K562 (cell line): ENCODE data around the gene H2AZ2. TPM values are rescaled to one million over a fixed set of nuclear protein-coding genes. Genes with fewer than 3 reads are reported as not detected.

Experiments used
- ATAC-seq: fragments of 200-7000 bp; cut with Tn5 transposase; 3 replicates; pipeline ENCODE4 v1.9.1; 2020; ENCODE audit warnings: moderate library complexity
- BruUV-seq: library from RNA; stranded (reverse); fragments of 400-500 nt; replicated peaks from 2 replicates; lab custom pipeline; 2021; lab: Mats Ljungman, UMichigan
- CTCF ChIA-PET: fragments of 300-600 bp; formaldehyde crosslinking; extraction: SDS; loops from one replicate; lab custom pipeline; 2021; ENCODE audit warnings: low intra/inter-chr PET ratio; lab: Yijun Ruan, JAX
- POLR2A ChIA-PET: fragments of 300-600, 350-650 bp; sonication (Branson Sonifier 250); formaldehyde crosslinking; extraction: SDS; loops from one replicate; lab custom pipeline; 2021; ENCODE audit warnings: antibody characterized with exemption, inconsistent platforms; lab: Yijun Ruan, JAX
- DNase-seq, 4 experiments: peaks; one replicate each; pipeline versions ENCODE4 v3.0.0 to v3.0.0-alpha.2; 2011 to 2018; ENCODE audit warnings: low spot score in 3 of 4, mixed read lengths in 3 of 4; ENCODE audit errors: extremely low read depth in 1 of 4
- FAIRE-seq: peaks from 2 replicates; lab custom pipeline; 2011; peaks lifted over from hg19 to GRCh38; lab: Jason Lieb, UNC
- H2AFZ ChIP-seq: 2 replicates; pipeline ENCODE4 v1.6.0; 2011; ENCODE audit warnings: low read depth, low read length, control low read depth, inconsistent platforms
- H3K27ac ChIP-seq: fragments of 200-600 bp; 3 replicates; pipeline ENCODE4 v1.8.0; 2011; ENCODE audit warnings: low read depth, mild to moderate bottlenecking, control low read depth, inconsistent platforms, low read length, moderate library complexity, mixed read lengths; ENCODE audit errors: extremely low read depth
- H3K27me3 ChIP-seq, 2 experiments: fragments of 300-600 bp in 1 of 2; 2 replicates in 1 of 2; 3 replicates in 1 of 2; pipeline versions ENCODE4 v1.6.0 to v1.8.0; 2011; ENCODE audit warnings: inconsistent platforms in 2 of 2, low read length in 2 of 2, mild to moderate bottlenecking in 1 of 2, mixed read lengths in 1 of 2, moderate library complexity in 1 of 2; ENCODE audit not compliant: control insufficient read depth in 2 of 2, insufficient read depth in 2 of 2
- H3K36me3 ChIP-seq: fragments of 300-600 bp; 3 replicates; pipeline ENCODE4 v1.8.0; 2011; ENCODE audit warnings: mild to moderate bottlenecking, low read length, inconsistent platforms; ENCODE audit not compliant: control insufficient read depth, insufficient read depth
- H3K4me1 ChIP-seq, 2 experiments: fragments of 200-600 bp in 1 of 2; replicated peaks in 1 of 2; 2 replicates in 1 of 2; 3 replicates in 1 of 2; pipeline versions ENCODE4 v1.5.1 to v1.8.0; 2011; ENCODE audit warnings: inconsistent platforms in 2 of 2, low read length in 2 of 2, mild to moderate bottlenecking in 1 of 2, mixed read lengths in 1 of 2, moderate library complexity in 1 of 2; ENCODE audit not compliant: control insufficient read depth in 2 of 2, insufficient read depth in 2 of 2
- H3K4me2 ChIP-seq: 2 replicates; pipeline ENCODE4 v1.6.1; 2011; ENCODE audit warnings: low read length, control low read depth, inconsistent platforms, mixed read lengths; ENCODE audit not compliant: insufficient read depth
- H3K4me3 ChIP-seq: fragments of 200-600 bp; sonication (generic), shearing (Covaris generic); 2 replicates; pipeline ENCODE4 v1.5.1; 2016; ENCODE audit warnings: control low read depth, inconsistent platforms
- H3K79me2 ChIP-seq: fragments of 200-600 bp; 3 replicates; pipeline ENCODE4 v1.8.0; 2011; ENCODE audit warnings: low read length, inconsistent platforms; ENCODE audit not compliant: control insufficient read depth, insufficient read depth
- H3K9ac ChIP-seq, 2 experiments: 2 replicates each; pipeline versions ENCODE4 v1.6.0 to v1.6.1; 2011; ENCODE audit warnings: low read depth in 2 of 2, low read length in 2 of 2, control low read depth in 1 of 2, inconsistent platforms in 1 of 2, mild to moderate bottlenecking in 1 of 2, mixed read lengths in 1 of 2; ENCODE audit not compliant: insufficient read depth in 1 of 2
- H3K9me1 ChIP-seq: one replicate; pipeline ENCODE4 v1.6.0; 2011; ENCODE audit warnings: inconsistent platforms, mild to moderate bottlenecking, low read length, moderate library complexity; ENCODE audit not compliant: control insufficient read depth, insufficient read depth
- H3K9me3 ChIP-seq: replicated peaks from 2 replicates; pipeline ENCODE4 v1.5.1; 2011; ENCODE audit warnings: low read depth, low read length, inconsistent platforms; ENCODE audit not compliant: control insufficient read depth, insufficient read depth
- H4K20me1 ChIP-seq: replicated peaks from 2 replicates; pipeline ENCODE4 v1.6.1; 2011; ENCODE audit warnings: low read length, inconsistent platforms, mixed read lengths; ENCODE audit not compliant: control insufficient read depth, insufficient read depth
- ARNT ChIP-seq, 2 experiments: fragments of 450-650 bp; IDR thresholded peaks; 2 replicates each; pipeline ENCODE4 v1.6.1; 2016; ENCODE audit warnings: mild to moderate bottlenecking in 1 of 2
- BRD9 ChIP-seq: fragments of 450-650 bp; IDR thresholded peaks from 2 replicates; pipeline ENCODE4 v1.6.1; 2018; ENCODE audit warnings: low read depth; ENCODE audit not compliant: partially characterized antibody
- CEBPB ChIP-seq: fragments of 450-650 bp; IDR thresholded peaks from 2 replicates; pipeline ENCODE4 v1.6.1; 2016; ENCODE audit warnings: missing genetic modification characterization, missing compliant biosample characterization
- DACH1 ChIP-seq: fragments of 450-650 bp; IDR thresholded peaks from 2 replicates; pipeline ENCODE4 v1.6.1; 2018; ENCODE audit not compliant: partially characterized antibody
- IFI16 ChIP-seq: fragments of 250-450 bp; sonication (Bioruptor Pico); IDR thresholded peaks from 2 replicates; pipeline ENCODE4 v2.1.2; 2022; ENCODE audit warnings: mild to moderate bottlenecking, inconsistent platforms
- LEF1 ChIP-seq: fragments of 450-650 bp; IDR thresholded peaks from 2 replicates; pipeline ENCODE4 v1.6.1; 2016; ENCODE audit warnings: mild to moderate bottlenecking
- MAFK ChIP-seq: IDR thresholded peaks from 2 replicates; pipeline ENCODE4 v1.6.1; 2011; ENCODE audit warnings: low read length, improper control_type of control experiment
- RBM17 ChIP-seq: fragments of 200-400 bp; formaldehyde crosslinking; IDR thresholded peaks from 2 replicates; pipeline ENCODE4 v1.6.1; 2017; ENCODE audit warnings: low read depth, mild to moderate bottlenecking, low read length, borderline replicate concordance
- TOE1 ChIP-seq, 2 experiments: fragments of 450-650 bp in 1 of 2; sonication (generic) in 1 of 2; formaldehyde crosslinking in 1 of 2; IDR thresholded peaks; 2 replicates each; pipeline versions ENCODE4 v1.7.1 to v1.8.0; 2016 to 2022; ENCODE audit warnings: borderline replicate concordance in 2 of 2, mild to moderate bottlenecking in 2 of 2, antibody characterized with exemption in 1 of 2, inconsistent platforms in 1 of 2, low read depth in 1 of 2, missing genetic modification reagents in 1 of 2, moderate library complexity in 1 of 2
- ZBTB17 ChIP-seq: fragments of 450-650 bp; formaldehyde crosslinking; IDR thresholded peaks from 2 replicates; pipeline ENCODE4 v1.4.0; 2020; ENCODE audit warnings: mild to moderate bottlenecking
- ZC3H4 ChIP-seq: sonication (generic); formaldehyde crosslinking; IDR thresholded peaks from 2 replicates; pipeline ENCODE4 v1.9.0; 2021; ENCODE audit warnings: missing genetic modification reagents, borderline replicate concordance
- ZFP30 ChIP-seq: fragments of 250-450 bp; sonication (Bioruptor Pico); IDR thresholded peaks from 2 replicates; pipeline ENCODE4 v1.8.0; 2022; ENCODE audit warnings: moderate library complexity, mild to moderate bottlenecking, inconsistent platforms, borderline replicate concordance
- ZFP36 ChIP-seq: fragments of 150-350 bp; IDR thresholded peaks from 2 replicates; pipeline ENCODE4 v1.6.1; 2018; ENCODE audit warnings: low read length, low read depth; ENCODE audit not compliant: partially characterized antibody
- WGBS: fragments of 100-300 bp; shearing (Covaris generic); methylation state at CpG from one replicate; pipeline ENCODE4 v1.1.6; 2016; ENCODE audit warnings: low coverage, mixed read lengths; ENCODE audit not compliant: insufficient coverage; ENCODE audit errors: missing lambda C conversion rate; 5-methylcytosine and 5-hydroxymethylcytosine counted together
- in situ Hi-C: fragments of 300-500 bp; cut with MboI; formaldehyde crosslinking; loops from 4 replicates; pipeline ENCODE4 v1.15.0; 2018; ENCODE audit warnings: inconsistent platforms, mixed read lengths
- intact Hi-C: fragments of 100-400 bp; cut with micrococcal nuclease; formaldehyde crosslinking; loops from 2 replicates; pipeline ENCODE4 v1.14.2; 2022
- polyA plus RNA-seq, 8 experiments: library from polyadenylated mRNA; depleted of rRNA in 4 of 8; stranded (reverse) in 5 of 8; unstranded in 3 of 8; fragments of >200 nt; fragmentation: Nextera tagmentation in 2 of 8; fragmentation: Illumina TruSeq in 1 of 8; extraction: Ambion mirVana in 2 of 8; extraction: Trizol in 1 of 8; gene quantifications; 2 replicates each; pipeline versions ENCODE4 v1.2.1 to v1.2.3, GENCODE V29; 2011 to 2014; ENCODE audit warnings: inconsistent platforms in 1 of 8, missing spikeins in 1 of 8
- total RNA-seq, 7 experiments: library from RNA; depleted of rRNA in 6 of 7; stranded (reverse); fragments of >200 nt in 6 of 7; fragmentation: Illumina TruSeq in 2 of 7; extraction: Trizol in 2 of 7; gene quantifications; 2 replicates each; pipeline versions ENCODE4 v1.2.1 to v1.2.3, GENCODE V29; 2011 to 2021; ENCODE audit warnings: low replicate concordance in 1 of 7
- TF ChIP-seq, protein P1 (sequence below): sonication (generic); formaldehyde crosslinking; IDR thresholded peaks from 2 replicates; pipeline ENCODE4 v1.9.0; 2022; ENCODE audit warnings: mild to moderate bottlenecking, missing genetic modification reagents
- TF ChIP-seq, protein P2 (sequence below): fragments of 250-450 bp; sonication (Bioruptor Pico); IDR thresholded peaks from 2 replicates; pipeline ENCODE4 v1.5.0; 2021; ENCODE audit warnings: mild to moderate bottlenecking, moderate library complexity
- TF ChIP-seq, protein P3 (sequence below): IDR thresholded peaks from 2 replicates; pipeline ENCODE4 v1.6.1; 2014; ENCODE audit warnings: antibody characterized with exemption

H2AZ2 gene
- total and polyA plus RNA-seq, 9 of the 15 experiments (the other 6 are each of a cell fraction or from before 2014, with no cell fraction given), result 105 to 382 (median 286) TPM

GRCh38 chr7:44814919-44815318 lies 33.0 kb downstream of the H2AZ2 start (continued):
- TF ChIP-seq, protein P1, sequence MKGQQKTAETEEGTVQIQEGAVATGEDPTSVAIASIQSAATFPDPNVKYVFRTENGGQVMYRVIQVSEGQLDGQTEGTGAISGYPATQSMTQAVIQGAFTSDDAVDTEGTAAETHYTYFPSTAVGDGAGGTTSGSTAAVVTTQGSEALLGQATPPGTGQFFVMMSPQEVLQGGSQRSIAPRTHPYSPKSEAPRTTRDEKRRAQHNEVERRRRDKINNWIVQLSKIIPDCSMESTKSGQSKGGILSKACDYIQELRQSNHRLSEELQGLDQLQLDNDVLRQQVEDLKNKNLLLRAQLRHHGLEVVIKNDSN (CRISPR knock-in tag), result peak; percentile 44; the same call in 1 of the 2 replicates
- no peak for TF ChIP-seq TOE1 (IDR thresholded peaks at IDR 0.05; ENCODE audit: borderline replicate concordance)
- no peak for TF ChIP-seq TOE1 (CRISPR knock-in tag; IDR thresholded peaks at IDR 0.05; ENCODE audit: borderline replicate concordance, low read depth)
- TF ChIP-seq ARNT (IDR thresholded peaks at IDR 0.05), result no peak
- TF ChIP-seq ZFP36, result no peak
- TF ChIP-seq, all 486 proteins: peak for 7

DNA sequence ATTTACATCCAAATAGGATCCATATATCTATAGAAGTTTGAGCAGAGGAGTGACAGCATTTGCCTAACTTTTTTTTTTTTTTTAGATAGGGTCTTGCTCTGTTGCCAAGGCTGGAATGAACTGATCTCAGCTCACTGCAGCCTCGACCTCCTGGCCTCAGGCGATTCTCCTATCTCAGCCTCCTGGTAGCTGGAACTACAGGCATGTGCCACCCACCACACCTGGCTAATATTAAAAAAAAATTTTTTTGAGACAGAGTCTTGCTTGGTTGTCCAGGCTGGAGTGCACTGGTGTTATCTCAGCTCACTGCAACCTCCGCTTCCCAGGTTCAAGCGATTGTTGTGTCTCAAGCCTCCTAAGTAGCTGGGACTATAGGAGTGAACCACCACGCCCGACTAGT lies 36.3 kb downstream of the H2AZ2 start:
- ATAC-seq, result no peak
- H3K4me1 ChIP-seq, result peaks cover 0 to 5% of the 10 kb centered on the region in 2 experiments; a peak in 4 of 5 replicates
- no peak overlapping the region for H3K27ac ChIP-seq
- no peaks in the 10 kb centered on the region for H3K9me1 ChIP-seq
- ChIA-PET POLR2A (interaction anchor here (0.9 to 1.7 kb wide), 5 partner anchors 8 to 20 kb away, joined by 3 to 7 read pairs (median 4); no protein-coding TSS in a partner anchor), CTCF (no interaction called here)
- no peak overlapping the region for H3K9ac ChIP-seq
- H2AFZ ChIP-seq, result no peak overlapping the region
- no peaks in the 10 kb centered on the region for H3K9me3 ChIP-seq
- no peaks in the 10 kb centered on the region for H3K27me3 ChIP-seq
- no peak overlapping the region for H3K4me3 ChIP-seq
- FAIRE-seq, result no peak
- 49% methylated on average over 6 of the region's 6 CpGs for WGBS
- H4K20me1 ChIP-seq, result no peaks in the 10 kb centered on the region
- in situ Hi-C loops (no loop called here), intact Hi-C loops (no loop called here)
- no TSS peak for BruUV-seq
- DNase-seq, result no peak
- no peak overlapping the region for H3K4me2 ChIP-seq
- no peaks in the 10 kb centered on the region for H3K79me2 ChIP-seq
- no peaks in the 10 kb centered on the region for H3K36me3 ChIP-seq
- TF ChIP-seq IFI16 (CRISPR knock-in tag) (no peak), MAFK (no peak), CEBPB (tag) (no peak), BRD9 (no peak), RBM17 (no peak), LEF1 (no peak), ZFP30 (CRISPR knock-in tag) (no peak), DACH1 (no peak), ZBTB17 (CRISPR knock-in tag) (no peak), ZC3H4 (CRISPR knock-in tag) (no peak)
- TF ChIP-seq, protein P2, sequence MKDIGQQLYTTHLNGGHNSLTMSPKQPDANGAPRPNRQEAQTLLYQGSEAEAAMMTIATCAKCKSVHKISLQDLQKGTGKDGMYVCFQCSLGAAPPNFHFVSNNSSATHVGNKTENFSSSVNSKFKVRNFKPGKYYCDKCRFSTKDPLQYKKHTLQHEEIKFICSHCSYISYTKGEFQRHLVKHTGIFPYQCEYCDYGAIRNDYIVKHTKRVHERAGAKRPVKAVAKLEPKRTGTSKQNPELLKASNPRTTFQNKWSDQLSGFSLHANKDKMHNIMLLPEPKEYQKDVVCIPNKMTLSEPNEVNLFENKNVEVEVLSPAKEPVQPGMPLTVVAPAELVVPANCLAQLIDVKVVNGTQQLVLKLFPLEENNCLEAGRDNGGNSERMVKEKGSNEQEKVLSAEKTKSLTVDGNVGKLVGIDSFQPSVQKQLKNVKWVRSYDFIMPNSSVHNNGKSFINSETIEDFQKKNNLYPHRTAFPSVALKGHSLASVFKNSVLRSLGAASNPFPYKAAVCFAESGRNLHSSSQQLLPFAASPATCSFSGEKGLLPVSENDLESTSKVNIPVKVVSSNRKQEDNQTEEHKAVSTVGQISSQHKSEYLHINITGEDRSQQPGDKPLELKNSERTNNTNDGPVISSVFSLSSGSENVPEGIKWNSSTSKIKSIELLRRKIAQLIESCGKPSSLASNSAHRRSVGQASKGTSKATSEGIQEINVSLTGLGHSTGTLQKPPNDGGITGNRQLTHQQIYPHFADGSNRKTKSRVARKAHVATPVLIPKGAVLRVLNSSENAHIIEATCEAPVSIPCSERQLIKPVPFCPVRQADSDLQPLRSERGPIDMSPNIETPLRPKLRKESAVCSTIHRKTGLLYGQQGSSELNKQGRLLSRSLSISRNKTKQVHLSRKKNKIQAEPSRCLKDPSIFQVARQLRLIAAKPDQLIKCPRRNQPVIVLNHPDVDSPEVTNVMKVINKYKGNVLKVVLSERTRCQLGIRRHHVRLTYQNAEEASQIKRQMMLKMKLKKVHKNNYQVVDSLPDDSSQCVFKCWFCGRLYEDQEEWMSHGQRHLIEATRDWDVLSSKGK (CRISPR knock-in tag), result no peak
- TF ChIP-seq, protein P3, sequence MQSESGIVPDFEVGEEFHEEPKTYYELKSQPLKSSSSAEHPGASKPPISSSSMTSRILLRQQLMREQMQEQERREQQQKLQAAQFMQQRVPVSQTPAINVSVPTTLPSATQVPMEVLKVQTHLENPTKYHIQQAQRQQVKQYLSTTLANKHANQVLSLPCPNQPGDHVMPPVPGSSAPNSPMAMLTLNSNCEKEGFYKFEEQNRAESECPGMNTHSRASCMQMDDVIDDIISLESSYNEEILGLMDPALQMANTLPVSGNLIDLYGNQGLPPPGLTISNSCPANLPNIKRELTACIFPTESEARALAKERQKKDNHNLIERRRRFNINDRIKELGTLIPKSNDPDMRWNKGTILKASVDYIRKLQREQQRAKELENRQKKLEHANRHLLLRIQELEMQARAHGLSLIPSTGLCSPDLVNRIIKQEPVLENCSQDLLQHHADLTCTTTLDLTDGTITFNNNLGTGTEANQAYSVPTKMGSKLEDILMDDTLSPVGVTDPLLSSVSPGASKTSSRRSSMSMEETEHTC, result no peak
